Glutamatergic neuron (in vitro differentiated cells): ENCODE data around the gene PPM1E. TPM values are rescaled to one million over a fixed set of nuclear protein-coding genes. Genes with fewer than 3 reads are reported as not detected.
"Not testable (repeated sequence)": the region's sequence is repeated elsewhere in the genome, so short reads cannot be mapped to it uniquely, and the experiment has no call there.

Experiments
- DNase-seq: peaks from one replicate; pipeline ENCODE4 v3.0.0; 2022
- H3K27ac Mint-ChIP-seq: one replicate; pipeline ENCODE4 v1.8.0; 2020; ENCODE audit warnings: mild to moderate bottlenecking, mixed read lengths, inconsistent platforms; ENCODE audit not compliant: unreplicated experiment
- H3K27me3 Mint-ChIP-seq: one replicate; pipeline ENCODE4 v1.8.0; 2020; ENCODE audit warnings: mild to moderate bottlenecking, moderate library complexity, mixed read lengths, inconsistent platforms; ENCODE audit not compliant: unreplicated experiment
- H3K36me3 Mint-ChIP-seq: one replicate; pipeline ENCODE4 v1.8.0; 2020; ENCODE audit warnings: mild to moderate bottlenecking, mixed read lengths, inconsistent platforms; ENCODE audit not compliant: unreplicated experiment
- H3K4me1 Mint-ChIP-seq: one replicate; pipeline ENCODE4 v1.8.0; 2020; ENCODE audit warnings: mild to moderate bottlenecking, low read depth, mixed read lengths, inconsistent platforms; ENCODE audit not compliant: unreplicated experiment
- H3K4me3 Mint-ChIP-seq: one replicate; pipeline ENCODE4 v1.8.0; 2020; ENCODE audit warnings: mild to moderate bottlenecking, mixed read lengths, inconsistent platforms; ENCODE audit not compliant: unreplicated experiment
- H3K9me3 Mint-ChIP-seq: one replicate; pipeline ENCODE4 v1.8.0; 2020; ENCODE audit warnings: mild to moderate bottlenecking, moderate library complexity, mixed read lengths, inconsistent platforms; ENCODE audit not compliant: unreplicated experiment
- total RNA-seq: library from RNA; stranded (reverse); fragmentation: NEBNext Ultra II Directional; extraction: Animal tissue kit (Norgen Biotek cat#: 25700); gene quantifications from one replicate; pipeline ENCODE4 v1.2.1, GENCODE V29; 2021; ENCODE audit not compliant: unreplicated experiment
- TF ChIP-seq, protein P1 (sequence below): fragments of 200-600 bp; sonication (generic); IDR thresholded peaks from one replicate; pipeline ENCODE4 v1.5.0; 2021; ENCODE audit not compliant: partially characterized antibody, unreplicated experiment

Gene PPM1E
- total RNA-seq, 1 donor from 2014 or later = 52.5 TPM

DNA sequence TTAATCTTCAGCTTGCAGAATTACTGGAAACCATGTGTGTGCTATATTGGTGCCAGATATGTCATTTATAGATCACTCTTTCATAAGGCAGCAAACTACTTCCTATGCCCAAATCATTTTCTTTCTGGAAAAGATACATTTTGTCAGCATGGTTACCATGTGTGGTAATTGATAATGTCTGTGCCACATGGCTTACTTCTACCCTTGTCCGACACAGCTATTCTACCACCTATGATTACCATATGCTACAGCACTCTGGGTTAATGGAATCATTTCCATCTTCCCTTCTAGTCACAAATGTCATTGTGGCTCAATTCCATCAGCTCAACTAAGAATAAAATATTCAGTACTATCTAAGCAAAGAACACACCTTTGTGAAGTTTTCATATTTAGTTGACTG is 8.0 kb upstream of the PPM1E start:
- Mint-ChIP-seq H3K4me3 (no peak overlapping the region), H3K27ac (no peak overlapping the region), H3K27me3 (no peaks in the 10 kb centered on the region), H3K4me1 (peaks cover 3% of the 10 kb centered on the region), H3K36me3 (no peaks in the 10 kb centered on the region), H3K9me3 (no peaks in the 10 kb centered on the region)
- TF ChIP-seq, protein P1, sequence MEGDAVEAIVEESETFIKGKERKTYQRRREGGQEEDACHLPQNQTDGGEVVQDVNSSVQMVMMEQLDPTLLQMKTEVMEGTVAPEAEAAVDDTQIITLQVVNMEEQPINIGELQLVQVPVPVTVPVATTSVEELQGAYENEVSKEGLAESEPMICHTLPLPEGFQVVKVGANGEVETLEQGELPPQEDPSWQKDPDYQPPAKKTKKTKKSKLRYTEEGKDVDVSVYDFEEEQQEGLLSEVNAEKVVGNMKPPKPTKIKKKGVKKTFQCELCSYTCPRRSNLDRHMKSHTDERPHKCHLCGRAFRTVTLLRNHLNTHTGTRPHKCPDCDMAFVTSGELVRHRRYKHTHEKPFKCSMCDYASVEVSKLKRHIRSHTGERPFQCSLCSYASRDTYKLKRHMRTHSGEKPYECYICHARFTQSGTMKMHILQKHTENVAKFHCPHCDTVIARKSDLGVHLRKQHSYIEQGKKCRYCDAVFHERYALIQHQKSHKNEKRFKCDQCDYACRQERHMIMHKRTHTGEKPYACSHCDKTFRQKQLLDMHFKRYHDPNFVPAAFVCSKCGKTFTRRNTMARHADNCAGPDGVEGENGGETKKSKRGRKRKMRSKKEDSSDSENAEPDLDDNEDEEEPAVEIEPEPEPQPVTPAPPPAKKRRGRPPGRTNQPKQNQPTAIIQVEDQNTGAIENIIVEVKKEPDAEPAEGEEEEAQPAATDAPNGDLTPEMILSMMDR = no peak
- DNase-seq = no peak

DNA sequence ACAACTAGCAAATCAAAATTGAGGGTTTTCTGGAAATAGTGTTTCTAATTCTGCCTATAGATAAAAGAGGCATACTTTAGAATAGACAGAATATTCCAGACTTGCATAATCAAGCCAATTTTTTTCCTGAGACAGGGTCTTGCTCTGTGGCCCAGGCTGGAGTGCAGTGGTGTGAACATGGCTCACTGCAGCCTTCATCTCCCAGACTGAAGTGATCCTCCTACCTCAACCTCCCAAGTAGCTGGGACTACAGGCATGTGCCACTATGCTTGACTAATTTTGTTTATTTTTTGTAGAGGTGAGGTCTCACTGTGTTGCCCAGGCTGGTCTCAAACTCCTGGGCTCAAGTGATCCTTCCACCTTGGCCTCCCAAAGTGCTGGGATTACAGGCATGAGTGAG is 6.0 kb upstream of the PPM1E start:
- not testable (repeated sequence) for DNase-seq, H3K36me3 Mint-ChIP-seq, H3K27ac Mint-ChIP-seq, H3K4me1 Mint-ChIP-seq, H3K27me3 Mint-ChIP-seq, H3K4me3 Mint-ChIP-seq, H3K9me3 Mint-ChIP-seq

DNA sequence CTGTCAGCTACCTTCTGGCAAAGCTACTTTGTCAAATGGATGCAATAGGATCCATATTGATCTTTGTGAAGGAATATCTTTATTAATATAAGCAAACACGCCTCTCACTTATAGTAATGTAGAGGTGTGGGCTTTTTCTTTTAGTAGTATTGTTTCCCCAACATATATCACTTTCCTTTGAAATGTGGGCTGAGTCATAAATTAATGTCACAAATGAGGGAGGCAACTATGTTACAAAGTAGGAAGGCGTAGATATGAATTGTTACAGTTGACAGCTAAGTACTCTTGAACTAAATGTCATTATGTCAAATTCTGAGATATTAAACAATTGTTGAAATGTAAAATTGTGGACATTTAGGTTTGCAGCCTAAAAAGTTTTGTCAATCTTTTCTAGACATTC is 2.6 kb upstream of the PPM1E start:
- DNase-seq = no peak
- H3K27ac Mint-ChIP-seq = no peak overlapping the region
- no peak overlapping the region for H3K4me3 Mint-ChIP-seq
- no peaks in the 10 kb centered on the region for H3K36me3 Mint-ChIP-seq
- TF ChIP-seq, protein P1 = no peak
- peaks cover 3% of the 10 kb centered on the region for H3K9me3 Mint-ChIP-seq
- peaks cover 2% of the 10 kb centered on the region for H3K4me1 Mint-ChIP-seq
- H3K27me3 Mint-ChIP-seq = no peaks in the 10 kb centered on the region

DNA sequence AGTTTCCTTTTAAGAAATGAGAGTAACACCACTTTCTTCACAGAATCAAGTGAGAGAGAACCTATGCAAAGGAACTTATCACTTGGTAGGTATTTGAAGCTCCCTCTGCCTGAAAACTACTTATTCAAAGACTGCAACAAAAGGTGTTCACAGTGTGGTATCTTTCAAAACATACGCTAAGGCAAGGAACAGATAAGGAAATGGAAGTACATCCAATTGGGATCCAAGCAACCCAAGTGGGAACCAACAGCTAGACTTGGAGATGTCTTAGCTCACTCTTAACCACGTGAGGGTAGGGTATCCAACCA is 431 bp upstream of the PPM1E start:
- Mint-ChIP-seq H3K4me1 (peaks cover 14% of the 10 kb centered on the region), H3K36me3 (no peaks in the 10 kb centered on the region), H3K27ac (peak overlapping the region; percentile 56), H3K9me3 (peaks cover 3% of the 10 kb centered on the region), H3K27me3 (peaks cover 2% of the 10 kb centered on the region), H3K4me3 (peak overlapping the region; percentile 46)
- no peak for DNase-seq
- TF ChIP-seq, protein P1 = no peak

DNA sequence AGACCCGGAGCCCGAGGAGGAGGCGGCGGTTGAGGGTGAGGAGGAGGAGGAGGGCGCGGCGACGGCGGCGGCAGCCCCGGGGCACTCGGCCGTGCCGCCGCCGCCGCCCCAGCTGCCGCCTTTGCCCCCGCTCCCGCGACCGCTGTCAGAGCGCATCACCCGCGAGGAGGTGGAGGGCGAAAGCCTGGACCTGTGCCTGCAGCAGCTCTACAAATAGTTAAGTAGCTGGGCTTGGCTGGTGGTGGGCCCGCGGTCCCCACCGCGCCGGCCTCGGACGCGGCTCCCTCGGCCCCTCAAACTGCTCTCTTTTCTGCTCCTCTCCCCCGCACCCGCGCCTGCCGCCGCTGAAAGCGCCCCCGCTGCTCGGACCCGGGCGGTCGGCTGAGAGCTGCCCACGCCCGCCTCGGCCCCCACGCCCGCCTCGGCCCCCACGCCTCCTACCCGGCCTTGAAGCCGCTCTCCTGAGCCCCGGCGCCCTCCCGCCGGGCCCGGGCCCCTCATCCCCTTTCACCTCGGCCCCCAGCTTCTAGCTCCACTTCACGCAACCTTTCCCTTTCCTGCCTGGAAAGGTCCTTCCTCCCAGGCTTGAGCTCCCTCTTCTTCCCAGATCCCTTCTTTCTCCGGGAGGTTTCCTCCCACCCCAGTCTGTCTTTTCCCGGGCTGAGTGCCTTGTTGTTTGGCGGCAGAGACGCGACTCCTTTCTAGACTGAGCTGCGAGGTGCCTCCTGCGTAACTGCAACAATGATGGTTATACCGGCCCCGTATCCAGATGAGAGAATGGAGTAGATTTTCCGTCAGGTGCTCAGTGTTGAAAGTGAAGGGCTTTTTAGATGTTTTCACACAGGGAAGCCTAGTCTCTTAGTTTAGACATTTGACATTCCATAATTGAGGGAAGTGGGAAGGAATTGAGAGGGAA is 850 bp downstream of the PPM1E start:
- H3K27ac Mint-ChIP-seq = peak overlapping the region; percentile 94
- peak; percentile 55 for DNase-seq
- H3K4me1 Mint-ChIP-seq = peaks cover 22% of the 10 kb centered on the region
- H3K27me3 Mint-ChIP-seq = peaks cover 3% of the 10 kb centered on the region
- H3K9me3 Mint-ChIP-seq = peaks cover 3% of the 10 kb centered on the region
- H3K4me3 Mint-ChIP-seq = peak overlapping the region; percentile 98
- TF ChIP-seq, protein P1 = no peak
- peaks cover 2% of the 10 kb centered on the region for H3K36me3 Mint-ChIP-seq
